SK-N-MC (cell line): ENCODE results near the gene HMGXB4.

Source experiments
- EZH2 ChIP-seq: fragments of 200-600 bp; sonication (generic); IDR thresholded peaks from one replicate; pipeline ENCODE4 v1.6.1; 2017; ENCODE audit warnings: antibody characterized with exemption
- POLR2AphosphoS5 ChIP-seq: IDR thresholded peaks from 2 replicates; pipeline ENCODE4 v1.6.1; 2012; ENCODE audit warnings: mild to moderate bottlenecking, low read depth, low read length, borderline replicate concordance

DNA sequence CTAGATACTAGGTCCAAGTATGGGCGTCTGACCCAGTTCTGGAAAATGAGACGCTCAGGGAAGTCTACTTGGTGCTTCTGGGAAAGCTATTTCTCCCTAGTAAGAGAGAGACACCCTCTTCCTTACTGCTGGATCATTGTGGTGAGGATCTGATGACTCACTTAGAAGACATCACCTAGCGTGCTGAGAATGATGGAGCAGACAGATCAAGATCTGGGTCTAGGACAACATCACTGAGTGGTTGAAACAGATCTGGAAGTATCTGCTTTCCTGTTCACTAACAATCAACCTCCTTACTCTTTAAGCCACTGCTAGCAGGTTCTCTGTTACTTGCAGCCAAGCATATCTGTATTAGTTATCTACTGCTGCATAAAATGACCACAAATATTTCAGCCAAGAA lies 38.3 kb upstream of the HMGXB4 start:
- TF ChIP-seq EZH2 (no peak), POLR2AphosphoS5 (no peak)
